ENCODE data around the gene OR5L2.
"Not testable (repeated sequence)": the region's sequence is repeated elsewhere in the genome, so short reads cannot be mapped to it uniquely, and the experiment has no call there.

The OR5L2 gene

GRCh38 chr11:55826919-55827318, at the start of gene OR5L2:
Gene OR5L2 (plus strand): TSS chr11:55827219. CDS start chr11:55827219, 0 bp downstream.
- no peak for DNase-seq (ENCODE audit: low read depth in 2 of 2)

GRCh38 chr11:55791606-55792005, 35.4 kb upstream of the OR5L2 start:
- no peak for DNase-seq (ENCODE audit: low read depth in 2 of 2)

- DNase-seq (ENCODE audit: low read depth in 2 of 2), result no peak
Observed at GRCh38 chr11:55793321-55793720, 33.7 kb upstream of the OR5L2 start.

GRCh38 chr11:55795256-55795655, 31.8 kb upstream of the OR5L2 start, which contains the start of gene OR5D14:
Gene OR5D14 (plus strand): TSS chr11:55795556. CDS start chr11:55795556, 0 bp downstream.
- DNase-seq (ENCODE audit: low read depth in 2 of 2), result no peak

- no peak for DNase-seq (ENCODE audit: low read depth in 2 of 2)
Observed at GRCh38 chr11:55806248-55806647, 20.8 kb upstream of the OR5L2 start.

GRCh38 chr11:55811067-55811466, 16.0 kb upstream of the OR5L2 start, which contains the start of gene OR5L1:
Gene OR5L1 (plus strand): TSS chr11:55811367. CDS start chr11:55811467, 100 bp downstream.
- no peak for DNase-seq (ENCODE audit: low read depth in 2 of 2)

- DNase-seq (ENCODE audit: low read depth in 2 of 2), result no peak
Observed at GRCh38 chr11:55819330-55819729, 7.7 kb upstream of the OR5L2 start, which contains the start of gene OR5D18. Gene OR5D18 (plus strand): TSS chr11:55819630. CDS start chr11:55819630, 0 bp downstream.

- DNase-seq (ENCODE audit: low read depth in 2 of 2), result no peak
Observed at GRCh38 chr11:55838452-55838851, 11.4 kb downstream of the OR5L2 start, which contains the start of gene OR5D16. Gene OR5D16 (plus strand): TSS chr11:55838752. CDS start chr11:55838752, 0 bp downstream.

- DNase-seq (ENCODE audit: low read depth in 2 of 2), result no peak
Observed at GRCh38 chr11:55847453-55847852, 20.4 kb downstream of the OR5L2 start.

- DNase-seq (ENCODE audit: low read depth in 2 of 2), result no peak
Observed at GRCh38 chr11:55849037-55849436, 22.0 kb downstream of the OR5L2 start.

GRCh38 chr11:55852141-55852540, 25.1 kb downstream of the OR5L2 start:
- DNase-seq (ENCODE audit: low read depth in 2 of 2), result no peak

- DNase-seq (ENCODE audit: low read depth in 2 of 2), result no peak
Observed at GRCh38 chr11:55854704-55855103, 27.7 kb downstream of the OR5L2 start.

- DNase-seq (ENCODE audit: low read depth in 2 of 2), result not testable (repeated sequence)
Observed at GRCh38 chr11:55867354-55867753, 40.3 kb downstream of the OR5L2 start.

GRCh38 chr11:55872731-55873130, 45.7 kb downstream of the OR5L2 start:
- not testable (repeated sequence) for DNase-seq (ENCODE audit: low read depth in 2 of 2)

GRCh38 chr11:55873146-55873545, 46.1 kb downstream of the OR5L2 start:
- DNase-seq (ENCODE audit: low read depth in 2 of 2), result not testable (repeated sequence)

Measured in stimulated activated CD8-positive, alpha-beta memory T cell treated with anti-CD3 and anti-CD28 coated beads, Interleukin-2, amount 100 ng/mL, for 48 hours (primary cell).